A673 (cell line): Measurements from ENCODE around the gene SCAMP5.

Source experiments
- CTCF ChIP-seq: fragments of 300-800, 200-600 bp; sonication (generic); conservative IDR thresholded peaks from 2 replicates; pipeline ENCODE4 v1.5.1; 2017; ENCODE audit warnings: low read depth, mild to moderate bottlenecking, antibody characterized with exemption, low read length, moderate library complexity, mixed read lengths
- EZH2 ChIP-seq: fragments of 200-600 bp; sonication (generic); IDR thresholded peaks from 2 replicates; pipeline ENCODE4 v1.6.1; 2017; ENCODE audit warnings: borderline replicate concordance, low read depth, mild to moderate bottlenecking, mixed read lengths, antibody characterized with exemption, low read length; ENCODE audit not compliant: poor library complexity, severe bottlenecking

DNA sequence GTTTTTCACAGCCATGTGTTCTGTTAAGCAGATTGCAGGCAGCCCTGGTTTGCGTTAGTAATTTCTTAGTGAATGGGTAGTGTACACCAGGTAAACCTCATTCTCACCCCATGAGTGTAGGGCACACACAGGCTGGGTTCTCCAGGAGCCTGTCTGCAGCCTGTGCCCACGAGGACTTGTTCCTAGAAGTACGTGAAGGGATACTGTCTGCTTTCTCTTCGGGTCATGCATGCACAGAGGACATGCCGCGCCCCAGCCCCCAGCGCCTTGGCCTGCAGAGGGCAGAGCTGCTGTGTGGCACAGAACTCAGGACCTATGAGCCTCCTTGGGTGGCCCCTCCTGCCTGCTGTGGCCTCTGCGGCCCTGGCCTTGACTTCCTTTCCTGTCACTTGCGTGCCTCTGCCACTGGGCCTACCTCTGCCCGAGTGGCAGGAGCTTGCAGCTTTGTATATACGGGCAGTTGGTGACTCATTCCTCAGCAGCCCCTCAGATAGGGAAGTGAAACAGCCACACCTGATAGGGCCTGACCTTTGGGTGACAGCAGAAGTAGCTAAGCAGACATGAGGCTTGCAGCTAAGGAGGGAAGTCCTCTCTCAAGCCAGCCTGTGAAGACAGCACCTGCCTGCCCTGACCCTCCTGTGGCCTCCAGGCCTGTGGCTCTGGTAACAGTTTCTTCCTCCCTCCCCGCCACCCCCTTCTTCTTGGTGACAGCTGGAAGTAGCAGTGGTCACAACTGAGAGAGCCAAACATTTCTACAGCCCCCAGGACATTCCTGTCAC, 47.6 kb downstream of the SCAMP5 start:
- TF ChIP-seq CTCF, result 0 out of 2 replicates have a peak, but pooled peaks have one; percentile 24
- no peak for TF ChIP-seq EZH2
